GM18907 (cell line): ENCODE measurements around the gene COA8.

Experiments used
- ATAC-seq: cut with Tn5 transposase; IDR thresholded peaks from one replicate; pipeline ENCODE4 v1.9.1; 2021; ENCODE audit warnings: mild to moderate bottlenecking, moderate library complexity; ENCODE audit not compliant: unreplicated experiment

Gene COA8

DNA sequence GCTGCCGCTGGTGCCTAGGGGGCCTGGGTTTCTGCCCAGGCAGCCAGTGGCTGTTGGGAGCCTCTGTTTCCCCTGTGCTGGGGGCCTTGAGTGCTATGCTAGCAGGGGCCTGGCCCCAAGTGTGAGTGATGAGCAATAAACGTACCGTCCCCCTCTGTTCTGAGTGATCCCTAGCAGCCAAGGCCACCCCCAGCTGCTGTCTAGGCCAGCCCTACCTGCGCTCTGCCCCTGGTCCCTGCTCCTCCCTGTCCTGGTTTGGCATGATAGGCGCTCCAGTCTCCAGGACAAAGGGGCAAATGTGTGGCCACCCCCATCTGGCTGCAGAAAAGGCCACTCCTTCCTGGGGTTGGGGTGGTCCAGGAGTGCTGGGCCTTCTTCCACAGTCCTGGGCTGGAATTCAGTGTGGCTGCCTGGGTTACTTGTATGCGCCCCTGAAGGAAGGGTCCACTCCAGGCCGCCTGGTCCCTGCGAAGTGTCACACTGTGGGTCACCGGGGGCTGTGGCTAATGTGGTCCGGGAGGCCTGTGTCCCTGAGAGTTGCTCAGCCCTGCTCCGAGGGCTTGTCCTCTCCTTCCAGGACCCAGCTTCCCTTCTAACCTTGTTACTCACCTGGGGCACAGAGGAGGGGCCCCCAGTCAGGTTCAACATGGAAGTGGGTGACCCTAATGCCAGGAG lies 26.7 kb upstream of the COA8 start:
- no peak for ATAC-seq

GRCh38 chr14:103536693-103537092 lies 26.1 kb upstream of the COA8 start:
- no peak for ATAC-seq

DNA sequence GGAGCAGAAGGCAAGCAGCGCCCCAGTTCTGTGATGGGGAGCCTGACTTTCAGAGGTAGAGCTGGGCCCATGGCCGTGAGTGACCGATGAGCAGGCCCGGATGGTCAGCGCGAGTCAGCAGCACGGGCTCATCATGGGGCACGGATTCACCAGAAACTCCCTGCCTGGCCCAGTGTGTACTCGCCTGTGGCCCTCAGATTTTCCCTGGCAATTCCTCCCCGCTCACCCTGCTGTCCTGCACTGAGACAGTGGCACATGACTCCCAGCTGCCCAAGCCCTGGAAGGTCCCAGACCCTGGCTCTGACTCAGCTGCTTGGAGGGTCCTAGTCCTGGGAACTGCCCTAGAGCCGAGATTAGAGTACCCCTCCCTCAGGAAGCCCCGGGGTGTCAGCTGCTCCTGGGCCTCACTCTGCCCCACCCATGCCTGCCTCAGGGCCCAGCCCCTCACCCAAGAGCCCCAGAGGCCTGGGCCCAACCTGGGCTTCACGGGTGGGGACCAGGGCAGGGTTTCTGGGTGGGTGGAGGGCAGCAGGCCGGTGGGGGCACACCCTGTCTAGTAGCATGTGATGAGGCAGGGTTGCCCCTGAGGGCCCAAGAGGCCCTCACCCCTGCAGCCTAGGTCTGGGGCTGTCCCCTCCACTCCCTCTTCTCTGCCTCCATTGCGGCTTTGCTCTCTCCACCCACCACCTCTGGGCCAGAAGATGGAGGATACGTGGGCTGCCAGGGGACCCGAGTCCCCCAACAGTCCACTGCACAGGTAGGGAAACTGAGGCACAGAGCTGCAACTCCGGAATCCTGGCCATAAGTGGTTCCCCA lies 25.4 kb upstream of the COA8 start:
- ATAC-seq, result no peak

- no peak for ATAC-seq
These were observed 24.3 kb upstream of the COA8 start for GRCh38 chr14:103538291-103539055.

DNA sequence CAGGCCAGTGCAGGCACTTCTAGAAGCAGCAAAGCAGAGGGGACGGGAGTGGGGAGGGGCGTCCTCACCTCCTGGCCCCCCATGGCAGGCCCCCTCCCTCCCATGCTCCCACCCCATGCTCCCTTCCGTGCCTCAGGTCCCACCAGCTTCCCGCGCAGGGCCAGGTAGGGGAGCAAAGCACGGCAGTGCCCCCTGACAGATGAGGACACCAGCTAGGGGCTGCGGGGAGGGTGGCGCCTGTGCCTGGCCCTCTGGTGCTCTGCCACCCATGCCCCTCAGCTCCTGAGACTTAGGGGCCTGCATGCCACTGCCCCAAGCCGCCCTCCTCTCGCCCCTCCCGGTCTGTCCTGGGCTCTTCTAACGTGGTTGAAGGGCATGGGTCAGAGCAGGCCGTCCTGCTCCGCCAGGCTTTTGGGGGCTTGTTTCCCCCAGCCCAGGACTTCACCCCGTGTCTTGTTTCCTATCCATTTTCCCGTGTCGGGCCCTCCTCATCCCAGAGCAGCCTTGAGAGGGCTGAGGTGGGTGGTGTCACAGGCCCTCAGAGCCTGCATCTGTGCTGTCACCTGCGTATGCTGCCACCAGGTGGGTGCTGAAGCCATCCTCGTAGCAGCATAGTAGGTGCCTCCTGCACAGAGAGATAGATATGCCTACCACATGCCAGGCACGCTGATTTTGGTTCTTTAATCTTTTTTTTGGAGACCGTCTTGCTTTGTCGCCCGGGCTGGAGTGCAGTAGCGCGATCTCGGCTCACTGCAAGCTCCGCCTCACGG lies 23.5 kb upstream of the COA8 start:
- no peak for ATAC-seq

- no peak for ATAC-seq
These were observed 21.7 kb upstream of the COA8 start for GRCh38 chr14:103540821-103541708.

DNA sequence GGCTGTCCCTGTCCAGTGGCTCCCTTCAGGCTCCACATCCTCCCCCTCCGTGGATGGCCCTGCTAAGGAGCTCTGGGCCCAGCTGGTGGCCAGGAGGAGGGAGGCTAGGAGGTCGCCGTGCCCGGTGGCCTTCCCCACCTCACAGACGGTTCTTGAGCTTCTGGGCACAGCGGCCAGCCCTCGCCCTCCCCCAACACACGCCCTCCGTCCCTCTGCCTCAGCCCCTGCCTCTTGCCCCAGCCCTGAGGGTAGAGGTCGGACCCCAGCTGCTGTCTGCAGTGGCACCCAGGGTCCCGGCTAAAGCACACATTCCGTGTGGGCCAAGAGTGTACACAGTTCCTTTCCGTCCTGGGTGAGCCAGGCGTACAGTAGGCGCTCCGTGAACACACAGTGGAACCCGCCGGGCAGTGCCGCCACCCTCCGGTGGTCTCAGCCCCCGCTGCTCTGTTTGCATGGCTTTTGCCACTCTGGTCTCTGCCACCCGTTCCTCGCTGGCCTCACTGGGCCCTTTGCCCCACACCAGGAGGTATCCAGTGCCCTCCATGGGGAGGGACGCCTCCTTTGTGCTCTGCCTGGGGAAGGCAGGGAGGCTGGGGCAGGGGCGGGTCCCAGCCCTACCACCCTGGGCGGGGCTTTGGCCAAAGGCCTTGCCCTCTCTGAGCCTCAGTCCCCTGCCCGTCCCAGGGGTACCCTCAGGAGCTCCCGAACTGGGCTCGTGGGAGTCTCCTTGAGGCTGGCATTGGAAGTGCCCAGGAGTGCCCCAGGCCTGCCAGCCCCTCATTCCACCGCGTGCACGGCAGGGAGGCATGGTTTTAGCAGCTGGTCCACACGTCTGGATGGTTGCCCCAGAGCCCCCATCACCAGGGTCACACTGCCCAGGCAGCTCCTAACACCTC lies 20.8 kb upstream of the COA8 start:
- ATAC-seq, result no peak

DNA sequence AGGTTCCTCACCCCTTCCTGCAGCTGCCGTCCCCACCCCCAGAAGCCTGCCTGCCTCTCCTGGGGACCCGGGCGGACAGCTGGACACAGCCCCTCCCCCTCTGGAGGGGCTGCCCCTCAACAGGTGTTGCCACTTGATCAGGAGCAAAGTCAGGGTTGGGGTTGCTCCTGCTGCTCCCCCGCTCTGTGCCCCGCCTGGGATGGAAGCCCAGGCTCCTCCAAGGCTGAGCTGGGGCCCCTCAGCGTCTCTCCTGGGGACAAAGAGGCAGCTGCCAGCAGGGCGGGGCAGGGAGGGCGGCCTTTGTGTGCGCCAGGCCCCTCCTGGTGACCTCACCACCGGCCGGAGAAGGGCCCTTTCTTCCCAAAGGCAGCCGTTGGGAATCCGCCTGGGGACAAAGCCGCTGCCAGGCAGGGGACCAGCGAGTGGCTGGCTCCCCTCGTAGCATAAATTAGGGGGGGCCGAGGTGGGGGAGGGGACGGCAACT lies 20.1 kb upstream of the COA8 start:
- no peak for ATAC-seq

GRCh38 chr14:103543140-103543539 lies 19.6 kb upstream of the COA8 start:
- ATAC-seq, result no peak

GRCh38 chr14:103543721-103544387 lies 18.9 kb upstream of the COA8 start:
- no peak for ATAC-seq

GRCh38 chr14:103544388-103545218 lies 18.2 kb upstream of the COA8 start:
- ATAC-seq, result no peak

GRCh38 chr14:103545219-103545914 lies 17.4 kb upstream of the COA8 start:
- no peak for ATAC-seq

- no peak for ATAC-seq
These were observed 16.7 kb upstream of the COA8 start for GRCh38 chr14:103545915-103546651.

DNA sequence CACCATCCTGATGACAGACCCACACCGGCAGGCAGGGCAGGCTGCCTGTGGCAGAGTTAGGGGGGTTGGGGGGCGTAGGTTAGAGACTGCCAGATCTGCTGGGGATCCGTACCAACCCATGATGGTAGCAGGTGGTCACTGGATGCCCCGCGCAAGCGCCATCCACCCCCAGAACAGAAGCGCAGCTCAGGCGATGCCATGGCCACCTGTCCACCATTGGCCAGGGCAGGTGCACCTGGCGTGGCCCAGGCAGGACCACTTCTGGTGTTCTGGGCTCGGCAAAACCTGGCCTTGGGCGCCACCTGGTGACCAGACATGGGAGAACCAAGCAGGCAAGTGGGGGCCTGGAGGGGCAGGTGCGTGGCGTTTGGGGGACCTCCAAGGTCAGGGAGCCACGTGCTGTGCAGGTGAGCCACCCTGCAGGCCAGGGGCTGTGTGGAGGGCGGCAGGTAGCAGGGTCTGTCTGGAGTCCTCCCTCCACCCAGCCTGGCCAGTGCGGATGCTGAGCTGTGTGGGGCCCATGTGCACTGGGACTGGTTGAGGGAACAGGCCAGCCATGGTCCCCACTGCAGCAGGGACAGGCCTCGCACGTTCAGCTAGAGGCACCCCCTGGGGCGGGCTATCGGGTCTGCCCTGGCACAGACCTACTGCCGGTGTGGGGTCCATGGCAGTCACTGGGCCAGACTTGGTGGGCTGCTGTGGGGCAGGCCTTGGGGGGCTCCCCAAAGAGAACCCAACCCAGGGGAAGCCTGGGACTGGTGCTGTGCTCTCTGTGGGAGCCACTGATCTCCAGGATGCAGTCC lies 15.9 kb upstream of the COA8 start:
- no peak for ATAC-seq

- ATAC-seq, result no peak
These were observed 15.3 kb upstream of the COA8 start for GRCh38 chr14:103547455-103547940.
